IPS-18c (cell line): ENCODE data around the gene TXNDC11.

Experiments used
- H3K4me3 ChIP-seq: 2 replicates; pipeline ENCODE4 v1.7.0; 2013; ENCODE audit warnings: low read depth, mild to moderate bottlenecking, low read length, moderate library complexity; ENCODE audit not compliant: insufficient read depth
- H3K9me3 ChIP-seq: one replicate; pipeline ENCODE4 v1.6.1; 2013; ENCODE audit warnings: mild to moderate bottlenecking, low read length, moderate library complexity; ENCODE audit not compliant: control insufficient read depth, insufficient read depth

Gene TXNDC11

GRCh38 chr16:11734025-11734652 lies 8.5 kb downstream of the TXNDC11 start:
- Histone ChIP-seq H3K4me3 (no peak overlapping the region), H3K9me3 (no peaks in the 10 kb centered on the region)

DNA sequence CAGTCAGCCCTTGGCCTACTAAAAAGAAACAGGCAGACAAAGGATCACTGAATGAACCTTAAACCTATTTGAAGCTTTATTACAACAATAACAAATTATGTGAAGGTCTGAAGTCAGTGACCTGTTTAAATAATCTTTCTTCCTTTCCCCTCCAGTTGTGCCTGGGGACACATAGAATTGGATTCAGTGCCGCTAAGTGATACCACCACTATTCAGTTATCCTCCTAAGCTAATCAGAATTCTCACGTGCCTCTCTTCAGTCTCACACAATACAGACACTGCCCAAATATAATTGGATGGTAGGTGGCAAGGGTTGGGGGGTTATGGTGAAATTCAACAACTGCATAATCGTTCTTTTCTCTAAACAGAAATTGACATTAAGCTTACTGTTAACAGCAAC lies 11.4 kb downstream of the TXNDC11 start:
- Histone ChIP-seq H3K9me3 (no peaks in the 10 kb centered on the region), H3K4me3 (no peak overlapping the region)

DNA sequence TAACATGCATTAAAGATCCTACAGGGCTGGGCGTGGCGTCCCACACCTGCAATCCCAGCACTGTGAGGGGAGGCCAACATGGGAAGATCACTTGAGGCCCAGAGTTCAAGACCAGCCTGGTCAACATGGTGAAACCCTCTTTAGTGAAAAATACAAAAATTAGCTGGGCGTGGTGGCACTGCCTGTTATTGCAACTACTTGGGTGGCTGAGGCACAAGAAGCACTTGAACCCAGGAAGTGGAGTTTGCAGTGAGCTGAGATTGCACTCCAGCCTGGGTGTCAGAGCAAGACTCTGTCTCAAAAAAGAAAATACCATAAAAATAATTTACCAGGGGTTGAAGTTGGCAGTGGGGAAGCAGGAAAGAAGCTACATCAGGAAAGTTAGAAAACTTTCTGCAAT lies 12.9 kb downstream of the TXNDC11 start:
- no peak overlapping the region for H3K4me3 ChIP-seq
- no peaks in the 10 kb centered on the region for H3K9me3 ChIP-seq

DNA sequence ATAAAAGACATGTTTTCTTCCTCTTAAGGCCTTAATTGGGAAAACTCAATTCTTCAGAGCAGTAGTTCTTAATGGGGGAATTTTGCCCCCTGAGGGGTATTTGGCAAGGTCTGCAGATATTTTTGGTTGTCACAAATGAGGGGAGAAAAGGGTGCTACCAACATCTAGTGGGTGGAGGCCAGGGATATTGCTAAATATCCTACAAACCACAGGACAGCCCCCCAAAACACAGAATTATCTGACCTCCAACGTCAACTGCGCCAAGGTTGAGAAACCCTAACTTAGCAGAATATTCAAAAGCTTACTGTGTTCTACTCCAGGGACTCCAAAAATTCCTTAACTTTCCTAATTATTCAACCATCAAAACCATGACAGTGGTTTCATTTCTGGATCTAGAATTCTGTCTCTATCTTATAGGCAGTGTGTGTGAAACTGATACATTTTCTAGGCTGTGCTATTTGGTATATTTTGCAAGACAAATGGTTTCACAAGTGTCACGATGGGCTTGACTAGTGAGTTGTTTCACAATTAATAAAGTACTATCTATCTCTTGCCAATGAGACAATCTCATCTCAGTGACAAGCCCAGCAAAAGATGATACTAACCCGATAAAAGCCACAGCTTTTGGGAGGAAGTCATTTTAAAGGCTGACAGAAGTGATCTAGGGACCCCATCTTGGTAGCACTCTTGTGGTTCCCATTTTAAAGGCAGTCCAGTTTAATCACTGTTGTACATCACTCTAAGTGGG lies 14.7 kb downstream of the TXNDC11 start:
- H3K4me3 ChIP-seq = no peak overlapping the region
- no peaks in the 10 kb centered on the region for H3K9me3 ChIP-seq

- no peaks in the 10 kb centered on the region for H3K9me3 ChIP-seq
- no peak overlapping the region for H3K4me3 ChIP-seq
Observed at GRCh38 chr16:11726008-11726407, 16.6 kb downstream of the TXNDC11 start.

DNA sequence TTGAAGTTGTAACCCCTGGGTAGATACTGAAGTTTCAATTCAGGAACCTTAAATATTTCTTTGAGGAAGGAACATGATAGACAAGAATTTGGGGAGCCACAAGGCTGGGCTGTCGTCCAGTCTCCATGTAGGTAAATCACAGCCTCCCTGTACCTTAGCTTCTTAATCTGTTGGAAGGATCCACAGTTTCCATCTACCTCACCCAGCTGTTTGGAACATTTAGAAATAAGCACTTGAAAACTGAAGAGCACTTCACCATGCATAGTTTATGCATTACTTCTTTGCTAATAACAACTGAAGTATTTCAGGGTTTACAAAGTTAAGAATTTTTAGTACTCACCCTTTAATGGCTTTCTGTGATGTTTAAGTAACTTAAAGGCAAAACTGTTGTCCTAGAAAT lies 17.2 kb downstream of the TXNDC11 start:
- Histone ChIP-seq H3K9me3 (no peaks in the 10 kb centered on the region), H3K4me3 (no peak overlapping the region)

DNA sequence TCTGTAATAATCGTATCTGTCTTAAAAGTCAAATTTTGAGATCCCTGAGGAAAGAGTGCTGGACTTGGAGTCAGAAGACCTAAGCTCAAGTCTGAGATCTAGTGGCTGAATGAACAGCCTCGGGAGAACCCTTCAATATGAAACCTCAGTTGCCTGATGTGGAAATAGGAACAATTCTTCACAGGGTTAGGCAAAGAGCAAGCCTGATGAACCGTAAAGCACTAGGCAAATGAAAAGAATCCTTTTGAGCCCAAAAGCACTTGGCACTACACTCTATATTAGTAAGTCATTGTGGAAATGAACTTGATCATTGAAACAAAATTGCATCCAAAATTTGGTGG lies 20.2 kb downstream of the TXNDC11 start:
- H3K4me3 ChIP-seq = no peak overlapping the region
- no peaks in the 10 kb centered on the region for H3K9me3 ChIP-seq

- Histone ChIP-seq H3K4me3 (no peak overlapping the region), H3K9me3 (no peaks in the 10 kb centered on the region)
Observed at GRCh38 chr16:11721781-11722467, 20.7 kb downstream of the TXNDC11 start.

DNA sequence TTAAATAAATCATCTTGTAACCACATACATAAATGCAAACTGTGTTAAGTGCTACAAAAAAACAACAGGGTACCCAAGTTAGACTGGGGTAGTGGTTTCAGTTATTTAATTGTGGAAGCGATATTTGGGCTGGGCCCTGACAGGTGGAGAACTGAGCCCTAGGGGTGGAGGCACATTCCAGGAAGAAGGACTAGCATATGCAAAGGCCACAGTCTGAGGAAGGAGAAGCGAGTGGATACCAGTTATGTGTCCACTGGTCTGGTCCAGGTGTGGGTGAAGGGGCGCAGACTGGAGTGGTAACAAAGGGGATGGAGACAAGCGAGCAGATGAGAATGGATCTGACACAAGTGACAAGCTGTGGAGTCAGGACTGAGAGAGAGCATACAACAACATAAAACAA lies 22.9 kb downstream of the TXNDC11 start:
- Histone ChIP-seq H3K9me3 (no peaks in the 10 kb centered on the region), H3K4me3 (no peak overlapping the region)

DNA sequence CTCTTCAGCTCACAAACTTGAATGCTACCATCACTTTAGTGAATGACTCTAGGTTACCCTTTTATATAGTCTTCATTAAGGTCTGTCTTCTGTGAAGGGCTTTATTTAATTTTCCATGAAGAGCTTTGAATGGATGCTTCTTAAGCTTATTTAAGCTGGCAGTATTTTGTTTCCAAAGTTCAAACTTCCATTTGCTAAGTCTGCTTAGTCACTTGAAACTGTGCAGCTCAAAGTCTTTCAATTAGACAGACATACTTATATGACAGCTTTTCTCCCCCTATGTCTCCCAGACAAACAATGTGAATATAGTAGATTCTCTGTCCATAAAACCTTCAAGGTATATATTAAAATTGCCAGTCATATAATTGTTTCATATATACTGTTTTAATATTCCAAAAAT lies 23.5 kb downstream of the TXNDC11 start:
- no peak overlapping the region for H3K4me3 ChIP-seq
- no peaks in the 10 kb centered on the region for H3K9me3 ChIP-seq

GRCh38 chr16:11717811-11718210 lies 24.8 kb downstream of the TXNDC11 start:
- Histone ChIP-seq H3K9me3 (no peaks in the 10 kb centered on the region), H3K4me3 (no peak overlapping the region)

- no peak overlapping the region for H3K4me3 ChIP-seq
- H3K9me3 ChIP-seq = no peaks in the 10 kb centered on the region
Observed at GRCh38 chr16:11716336-11716735, 26.3 kb downstream of the TXNDC11 start.

DNA sequence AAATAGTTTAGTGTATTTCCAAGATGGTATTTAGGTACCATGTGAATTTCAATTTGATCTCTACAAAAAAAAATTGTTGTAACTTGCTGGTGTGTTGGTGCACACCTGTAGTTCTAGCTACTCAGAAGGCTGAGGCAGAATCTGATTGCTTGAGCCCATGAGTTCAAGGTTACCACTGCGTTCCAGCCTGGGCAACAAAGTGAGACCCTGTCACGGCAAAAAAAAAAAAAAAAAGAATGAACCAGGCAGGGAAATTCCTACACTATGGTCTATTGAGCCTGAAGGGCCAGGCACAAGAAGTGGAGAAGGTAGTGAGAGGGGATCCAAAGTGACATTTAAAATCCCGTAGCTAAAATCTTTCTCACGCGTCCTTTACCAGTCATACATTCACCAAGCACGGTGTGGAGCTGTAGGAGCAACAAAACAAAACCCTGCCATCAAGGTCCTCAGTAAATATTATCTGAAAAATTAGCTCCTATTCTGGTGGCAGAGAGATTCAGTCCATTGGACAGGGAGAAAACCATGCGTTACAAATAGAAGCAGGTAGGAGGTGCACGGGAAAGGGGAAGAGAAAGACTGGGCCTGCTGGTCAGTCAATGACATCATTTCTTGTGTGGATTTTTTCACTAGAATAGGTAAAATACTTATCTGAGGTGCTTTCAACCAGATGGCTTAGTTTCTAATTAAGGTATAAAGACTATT lies 27.3 kb downstream of the TXNDC11 start:
- no peak overlapping the region for H3K4me3 ChIP-seq
- H3K9me3 ChIP-seq = no peaks in the 10 kb centered on the region

- Histone ChIP-seq H3K9me3 (no peaks in the 10 kb centered on the region), H3K4me3 (no peak overlapping the region)
Observed at GRCh38 chr16:11712122-11712521, 30.5 kb downstream of the TXNDC11 start.

GRCh38 chr16:11711662-11712061 lies 31.0 kb downstream of the TXNDC11 start:
- Histone ChIP-seq H3K9me3 (no peaks in the 10 kb centered on the region), H3K4me3 (no peak overlapping the region)

DNA sequence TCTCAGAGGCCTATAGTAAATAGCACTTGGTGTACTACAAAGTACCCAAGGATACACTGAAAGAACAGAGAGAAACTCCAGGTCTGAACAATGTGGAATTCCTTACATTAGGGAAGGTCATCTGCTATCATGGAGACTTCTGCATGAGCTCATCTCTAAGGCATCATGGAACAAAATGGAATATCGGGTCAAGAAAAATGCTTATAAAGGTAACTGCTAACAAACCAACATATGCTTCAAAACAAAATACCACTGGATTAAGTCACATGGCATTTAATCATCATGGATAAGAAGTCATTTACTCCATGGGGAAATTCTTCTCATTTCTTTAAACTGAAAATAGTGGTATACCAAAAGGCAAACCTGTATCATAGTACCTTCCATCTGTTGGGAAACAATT lies 34.2 kb downstream of the TXNDC11 start:
- H3K4me3 ChIP-seq = no peak overlapping the region
- H3K9me3 ChIP-seq = no peaks in the 10 kb centered on the region

- Histone ChIP-seq H3K4me3 (no peak overlapping the region), H3K9me3 (no peaks in the 10 kb centered on the region)
Observed at GRCh38 chr16:11707679-11708197, 34.9 kb downstream of the TXNDC11 start.
